Thyroid gland (tissue), 4 donors: ENCODE data around the gene SULT1C3. TPM values are rescaled to one million over a fixed set of nuclear protein-coding genes. Genes with fewer than 3 reads are reported as not detected.
A peak's percentile ranks its signal among the peaks of the same experiment; 100 is the strongest.

Experiments
- DNase-seq, 2 donors: peaks; one replicate each; pipeline ENCODE4 v3.0.0-alpha.2; 2019
- H3K27ac ChIP-seq, 3 donors: fragments of 200-600 bp; sonication (generic); 1 replicate in 2 of 3; 2 replicates in 1 of 3; pipeline ENCODE4 v1.5.1; 2016 to 2019; ENCODE audit warnings: mild to moderate bottlenecking in 1 of 3, moderate library complexity in 1 of 3
- H3K27me3 ChIP-seq: fragments of 200-600 bp; sonication (generic); one replicate; pipeline ENCODE4 v1.5.1; 2019
- H3K36me3 ChIP-seq, 2 donors: fragments of 200-600 bp; sonication (generic); one replicate each; pipeline ENCODE4 v1.5.1; 2016 to 2019
- H3K4me1 ChIP-seq, 2 donors: fragments of 200-600 bp; sonication (generic); one replicate each; pipeline ENCODE4 v1.5.1; 2017 to 2019
- H3K4me3 ChIP-seq, 3 donors: fragments of 200-600 bp; sonication (generic); replicated peaks in 1 of 3; 1 replicate in 2 of 3; 2 replicates in 1 of 3; pipeline ENCODE4 v1.5.1; 2016; ENCODE audit warnings: mild to moderate bottlenecking in 1 of 3
- H3K9me3 ChIP-seq: fragments of 200-600 bp; sonication (generic); one replicate; pipeline ENCODE4 v1.5.1; 2017
- CTCF ChIP-seq, 6 experiments: fragments of 200-600 bp in 3 of 6; fragments of 450-650 bp in 3 of 6; sonication (generic) in 3 of 6; IDR thresholded peaks; one replicate each; pipeline ENCODE4 v1.5.1; 2016 to 2019; ENCODE audit warnings: antibody characterized with exemption in 6 of 6, mild to moderate bottlenecking in 2 of 6, inconsistent platforms in 1 of 6, moderate library complexity in 1 of 6
- POLR2A ChIP-seq, 2 donors: fragments of 450-650 bp; IDR thresholded peaks; one replicate each; pipeline ENCODE4 v1.6.1; 2017; ENCODE audit warnings: antibody characterized with exemption in 2 of 2, mild to moderate bottlenecking in 2 of 2, moderate library complexity in 1 of 2
- WGBS, 2 donors: methylation state at CpG; one replicate each; pipeline ENCODE4 v1.1.5; 2017; 5-methylcytosine and 5-hydroxymethylcytosine counted together
- intact Hi-C: fragments of 100-400 bp; cut with DNase I; formaldehyde crosslinking; loops from one replicate; pipeline ENCODE4 v1.15.1; 2023
- total RNA-seq, 4 donors: library from RNA; depleted of rRNA; stranded (reverse); fragments of >200 nt; gene quantifications; one replicate each; pipeline ENCODE4 v1.2.3, GENCODE V29; 2016

SULT1C3 gene
- total RNA-seq, 4 donors from 2014 or later: not detected

GRCh38 chr2:108200569-108200968 is 39.2 kb upstream of the SULT1C3 start:
- no peak for DNase-seq
- no peak overlapping the region for H3K4me3 ChIP-seq
- H3K4me1 ChIP-seq: no peaks in the 10 kb centered on the region
- intact Hi-C loops: no loop called here
- 89 to 96% methylated on average over 7 of the region's 7 CpGs for WGBS, 2 donors
- no peaks in the 10 kb centered on the region for H3K9me3 ChIP-seq
- no peak overlapping the region for H3K27ac ChIP-seq
- TF ChIP-seq CTCF (IDR thresholded peaks at IDR 0.05) (no peak), POLR2A (IDR thresholded peaks at IDR 0.05) (no peak)
- H3K27me3 ChIP-seq: no peaks in the 10 kb centered on the region
- H3K36me3 ChIP-seq: no peaks in the 10 kb centered on the region

- DNase-seq: no peak
- Histone ChIP-seq H3K27me3 (no peaks in the 10 kb centered on the region), H3K27ac (no peak overlapping the region), H3K4me3 (no peak overlapping the region), H3K4me1 (peaks cover 0 to 3% of the 10 kb centered on the region in 2 donors), H3K36me3 (no peaks in the 10 kb centered on the region), H3K9me3 (no peaks in the 10 kb centered on the region)
- intact Hi-C loops: no loop called here
- 86 to 90% methylated on average over 3 of the region's 3 CpGs for WGBS, 2 donors
- no peak for TF ChIP-seq CTCF (IDR thresholded peaks at IDR 0.05)
- TF ChIP-seq POLR2A (IDR thresholded peaks at IDR 0.05): no peak
Observed at GRCh38 chr2:108212671-108213070, 27.1 kb upstream of the SULT1C3 start.

- intact Hi-C loops: no loop called here
Observed at GRCh38 chr2:108215794-108216211, 24.0 kb upstream of the SULT1C3 start.

GRCh38 chr2:108217211-108217610 is 22.6 kb upstream of the SULT1C3 start:
- no peaks in the 10 kb centered on the region for H3K27me3 ChIP-seq
- no peaks in the 10 kb centered on the region for H3K36me3 ChIP-seq
- no peak overlapping the region for H3K4me3 ChIP-seq
- DNase-seq: no peak
- intact Hi-C loops: no loop called here
- H3K4me1 ChIP-seq: peaks cover 3 to 24% of the 10 kb centered on the region in 2 donors
- WGBS, 2 donors: 92 to 97% methylated on average over 2 of the region's 2 CpGs
- no peaks in the 10 kb centered on the region for H3K9me3 ChIP-seq
- no peak overlapping the region for H3K27ac ChIP-seq
- no peak for TF ChIP-seq POLR2A (IDR thresholded peaks at IDR 0.05)
- no peak for TF ChIP-seq CTCF (IDR thresholded peaks at IDR 0.05)

More at GRCh38 chr2:108215794-108216211, 24.0 kb upstream of the SULT1C3 start:
- Histone ChIP-seq H3K4me3 (no peak overlapping the region), H3K27ac (no peak overlapping the region), H3K36me3 (no peaks in the 10 kb centered on the region), H3K9me3 (no peaks in the 10 kb centered on the region), H3K4me1 (peaks cover 0 to 10% of the 10 kb centered on the region in 2 donors), H3K27me3 (no peaks in the 10 kb centered on the region)
- WGBS, 2 donors: 44 to 52% methylated on average over 3 of the region's 3 CpGs
- no peak for TF ChIP-seq POLR2A (IDR thresholded peaks at IDR 0.05)
- peak in 4 of 6 experiments; percentile 34 to 60 (median 49) for TF ChIP-seq CTCF (IDR thresholded peaks at IDR 0.05)
- peak; percentile 42 to 59 for DNase-seq

- TF ChIP-seq CTCF (IDR thresholded peaks at IDR 0.05) (no peak), POLR2A (IDR thresholded peaks at IDR 0.05) (no peak)
- no peak overlapping the region for H3K27ac ChIP-seq
- peaks cover 3 to 28% of the 10 kb centered on the region in 2 donors for H3K4me1 ChIP-seq
- no peak overlapping the region for H3K4me3 ChIP-seq
- 67 to 75% methylated on average over 3 of the region's 3 CpGs for WGBS, 2 donors
- no peaks in the 10 kb centered on the region for H3K9me3 ChIP-seq
- intact Hi-C loops: no loop called here
- H3K36me3 ChIP-seq: no peaks in the 10 kb centered on the region
- no peak for DNase-seq
- no peaks in the 10 kb centered on the region for H3K27me3 ChIP-seq
Observed at GRCh38 chr2:108219688-108220087, 20.1 kb upstream of the SULT1C3 start.
